K562 (cell line): ENCODE measurements around the gene CTXN1. TPM values are rescaled to one million over a fixed set of nuclear protein-coding genes. Genes with fewer than 3 reads are reported as not detected.

ENCODE experiments used
- ARID4B ChIP-seq: sonication (generic); formaldehyde crosslinking; IDR thresholded peaks from 2 replicates; pipeline ENCODE4 v1.8.0; 2022; ENCODE audit warnings: mild to moderate bottlenecking, missing genetic modification reagents
- E2F5 ChIP-seq: sonication (generic); formaldehyde crosslinking; IDR thresholded peaks from 2 replicates; pipeline ENCODE4 v1.8.0; 2022; ENCODE audit warnings: mild to moderate bottlenecking, missing genetic modification reagents
- FIP1L1 ChIP-seq: fragments of 200-400 bp; formaldehyde crosslinking; IDR thresholded peaks from 2 replicates; pipeline ENCODE4 v1.6.1; 2018; ENCODE audit warnings: mild to moderate bottlenecking, low read depth, low read length; ENCODE audit not compliant: poor library complexity, severe bottlenecking
- GATAD2A ChIP-seq: fragments of 450-650 bp; IDR thresholded peaks from 2 replicates; pipeline ENCODE4 v1.6.1; 2017
- LEF1 ChIP-seq: fragments of 450-650 bp; IDR thresholded peaks from 2 replicates; pipeline ENCODE4 v1.6.1; 2016; ENCODE audit warnings: mild to moderate bottlenecking
- MAFK ChIP-seq: IDR thresholded peaks from 2 replicates; pipeline ENCODE4 v1.6.1; 2011; ENCODE audit warnings: low read length, improper control_type of control experiment
- MLLT1 ChIP-seq, 2 experiments: fragments of 450-650 bp; IDR thresholded peaks; 2 replicates each; pipeline ENCODE4 v1.6.1; 2016
- MYNN ChIP-seq, 2 experiments: sonication (generic); formaldehyde crosslinking in 1 of 2; IDR thresholded peaks; 2 replicates each; pipeline versions ENCODE4 v1.5.0 to v1.6.1; 2016 to 2020; ENCODE audit warnings: antibody characterized with exemption in 1 of 2, missing genetic modification reagents in 1 of 2
- NEUROD1 ChIP-seq: fragments of 150-350 bp; IDR thresholded peaks from 2 replicates; pipeline ENCODE4 v1.6.1; 2014; ENCODE audit warnings: borderline replicate concordance, low read length, low read depth; ENCODE audit not compliant: partially characterized antibody
- NFE2 ChIP-seq: IDR thresholded peaks from 2 replicates; pipeline ENCODE4 v1.6.1; 2014; ENCODE audit warnings: antibody characterized with exemption, low read depth
- POLR2AphosphoS2 ChIP-seq: IDR thresholded peaks from 2 replicates; pipeline ENCODE4 v1.6.1; 2012; ENCODE audit warnings: low read length, improper control_type of control experiment
- PRMT5 ChIP-seq: sonication (generic); formaldehyde crosslinking; IDR thresholded peaks from 2 replicates; pipeline ENCODE4 v1.5.0; 2020; ENCODE audit warnings: missing genetic modification reagents
- SMARCA4 ChIP-seq: fragments of 450-650 bp; IDR thresholded peaks from 2 replicates; pipeline ENCODE4 v1.6.1; 2016
- SRSF1 ChIP-seq: fragments of 200-400 bp; formaldehyde crosslinking; IDR thresholded peaks from 2 replicates; pipeline ENCODE4 v1.6.1; 2017; ENCODE audit warnings: mild to moderate bottlenecking, low read depth, low read length, moderate library complexity
- TAF15 ChIP-seq: fragments of 200-400 bp; formaldehyde crosslinking; IDR thresholded peaks from 2 replicates; pipeline ENCODE4 v1.6.1; 2017; ENCODE audit warnings: mild to moderate bottlenecking, low read depth, low read length, moderate library complexity
- TCF15 ChIP-seq: fragments of 250-450 bp; sonication (Bioruptor Pico); IDR thresholded peaks from 2 replicates; pipeline ENCODE4 v1.8.0; 2022; ENCODE audit warnings: moderate library complexity, mild to moderate bottlenecking, inconsistent platforms
- ZNF217 ChIP-seq: sonication (generic); formaldehyde crosslinking; IDR thresholded peaks from 2 replicates; pipeline ENCODE4 v1.8.0; 2022; ENCODE audit warnings: mild to moderate bottlenecking, missing genetic modification reagents
- ZNF23 ChIP-seq: fragments of 250-450 bp; sonication (Bioruptor Pico); IDR thresholded peaks from 2 replicates; pipeline ENCODE4 v1.4.0; 2020; ENCODE audit warnings: mild to moderate bottlenecking
- ZNF778 ChIP-seq: fragments of 450-650 bp; formaldehyde crosslinking; IDR thresholded peaks from 2 replicates; pipeline ENCODE4 v1.4.0; 2020; ENCODE audit warnings: mild to moderate bottlenecking, moderate library complexity
- ZSCAN29 ChIP-seq: fragments of 450-650 bp; IDR thresholded peaks from 2 replicates; pipeline ENCODE4 v1.6.1; 2017
- polyA plus RNA-seq, 8 experiments: library from polyadenylated mRNA; depleted of rRNA in 4 of 8; stranded (reverse) in 5 of 8; unstranded in 3 of 8; fragments of >200 nt; fragmentation: Nextera tagmentation in 2 of 8; fragmentation: Illumina TruSeq in 1 of 8; extraction: Ambion mirVana in 2 of 8; extraction: Trizol in 1 of 8; gene quantifications; 2 replicates each; pipeline versions ENCODE4 v1.2.1 to v1.2.3, GENCODE V29; 2011 to 2014; ENCODE audit warnings: inconsistent platforms in 1 of 8, missing spikeins in 1 of 8
- total RNA-seq, 7 experiments: library from RNA; depleted of rRNA in 6 of 7; stranded (reverse); fragments of >200 nt in 6 of 7; fragmentation: Illumina TruSeq in 2 of 7; extraction: Trizol in 2 of 7; gene quantifications; 2 replicates each; pipeline versions ENCODE4 v1.2.1 to v1.2.3, GENCODE V29; 2011 to 2021; ENCODE audit warnings: low replicate concordance in 1 of 7
- TF ChIP-seq, protein P1 (sequence below): sonication (generic); formaldehyde crosslinking; IDR thresholded peaks from 2 replicates; pipeline ENCODE4 v1.8.0; 2022; ENCODE audit warnings: mild to moderate bottlenecking, missing genetic modification reagents

CTXN1 gene
- total and polyA plus RNA-seq, 9 of the 15 experiments (the other 6 are each of a cell fraction or from before 2014, with no cell fraction given), result 0.15 to 37.4 (median 1.8) TPM; not detected in 2

GRCh38 chr19:7943444-7944176, 17.7 kb upstream of the CTXN1 start, which contains the start of gene TIMM44 (continued):
- TF ChIP-seq, protein P1, sequence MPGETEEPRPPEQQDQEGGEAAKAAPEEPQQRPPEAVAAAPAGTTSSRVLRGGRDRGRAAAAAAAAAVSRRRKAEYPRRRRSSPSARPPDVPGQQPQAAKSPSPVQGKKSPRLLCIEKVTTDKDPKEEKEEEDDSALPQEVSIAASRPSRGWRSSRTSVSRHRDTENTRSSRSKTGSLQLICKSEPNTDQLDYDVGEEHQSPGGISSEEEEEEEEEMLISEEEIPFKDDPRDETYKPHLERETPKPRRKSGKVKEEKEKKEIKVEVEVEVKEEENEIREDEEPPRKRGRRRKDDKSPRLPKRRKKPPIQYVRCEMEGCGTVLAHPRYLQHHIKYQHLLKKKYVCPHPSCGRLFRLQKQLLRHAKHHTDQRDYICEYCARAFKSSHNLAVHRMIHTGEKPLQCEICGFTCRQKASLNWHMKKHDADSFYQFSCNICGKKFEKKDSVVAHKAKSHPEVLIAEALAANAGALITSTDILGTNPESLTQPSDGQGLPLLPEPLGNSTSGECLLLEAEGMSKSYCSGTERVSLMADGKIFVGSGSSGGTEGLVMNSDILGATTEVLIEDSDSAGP (CRISPR knock-in tag), result no peak
- TF ChIP-seq ZSCAN29 (no peak), ZNF778 (no peak), NFE2 (0 out of 2 replicates have a peak, but pooled peaks have one; percentile 2), LEF1 (no peak), TCF15 (no peak), TAF15 (no peak), ARID4B (CRISPR knock-in tag) (peak; percentile 94), PRMT5 (CRISPR knock-in tag) (no peak), FIP1L1 (peak; percentile 75), MYNN (IDR thresholded peaks at IDR 0.05) (no peak), MYNN (CRISPR knock-in tag; IDR thresholded peaks at IDR 0.05) (no peak), MLLT1 (IDR thresholded peaks at IDR 0.05) (no peak), GATAD2A (no peak), SMARCA4 (no peak), SRSF1 (no peak), MAFK (peak; percentile 1; the same call in 1 of the 2 replicates), POLR2AphosphoS2 (peak; percentile 92), ZNF217 (no peak), E2F5 (CRISPR knock-in tag) (peak; percentile 85; the same call in 1 of the 2 replicates), NEUROD1 (peak; percentile 33), ZNF23 (CRISPR knock-in tag) (no peak)
